Measurements from ENCODE around the gene DDTL. TPM values are rescaled to one million over a fixed set of nuclear protein-coding genes. Genes with fewer than 3 reads are reported as not detected.

The DDTL gene
- polyA plus RNA-seq, 3 donors, result 0.25 to 0.41 TPM; not detected in 1

DNA sequence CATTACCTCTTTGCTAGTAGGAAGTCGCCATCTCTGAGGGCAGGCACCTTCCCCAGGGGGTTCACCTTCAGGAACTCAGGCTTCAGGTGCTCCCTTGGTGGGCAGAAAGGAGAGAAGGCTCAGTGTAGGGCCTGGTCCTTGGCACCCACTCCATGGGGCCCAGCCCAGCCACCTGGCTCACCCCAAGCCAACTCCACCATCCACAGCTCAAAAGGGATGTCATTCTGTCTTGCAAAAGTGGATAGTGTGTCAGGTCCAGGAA, 41.3 kb downstream of the DDTL start:
- H3K4me3 Mint-ChIP-seq, result no peak overlapping the region
- peaks cover 0 to 3% (median 1%) of the 10 kb centered on the region in 3 donors for H3K27me3 Mint-ChIP-seq (ENCODE audit: low read depth in 3 of 3)
- TF ChIP-seq, protein P1, sequence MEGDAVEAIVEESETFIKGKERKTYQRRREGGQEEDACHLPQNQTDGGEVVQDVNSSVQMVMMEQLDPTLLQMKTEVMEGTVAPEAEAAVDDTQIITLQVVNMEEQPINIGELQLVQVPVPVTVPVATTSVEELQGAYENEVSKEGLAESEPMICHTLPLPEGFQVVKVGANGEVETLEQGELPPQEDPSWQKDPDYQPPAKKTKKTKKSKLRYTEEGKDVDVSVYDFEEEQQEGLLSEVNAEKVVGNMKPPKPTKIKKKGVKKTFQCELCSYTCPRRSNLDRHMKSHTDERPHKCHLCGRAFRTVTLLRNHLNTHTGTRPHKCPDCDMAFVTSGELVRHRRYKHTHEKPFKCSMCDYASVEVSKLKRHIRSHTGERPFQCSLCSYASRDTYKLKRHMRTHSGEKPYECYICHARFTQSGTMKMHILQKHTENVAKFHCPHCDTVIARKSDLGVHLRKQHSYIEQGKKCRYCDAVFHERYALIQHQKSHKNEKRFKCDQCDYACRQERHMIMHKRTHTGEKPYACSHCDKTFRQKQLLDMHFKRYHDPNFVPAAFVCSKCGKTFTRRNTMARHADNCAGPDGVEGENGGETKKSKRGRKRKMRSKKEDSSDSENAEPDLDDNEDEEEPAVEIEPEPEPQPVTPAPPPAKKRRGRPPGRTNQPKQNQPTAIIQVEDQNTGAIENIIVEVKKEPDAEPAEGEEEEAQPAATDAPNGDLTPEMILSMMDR (IDR thresholded peaks at IDR 0.05), result no peak
- Histone ChIP-seq H3K79me2 (ENCODE audit: insufficient read depth, low read length) (peaks cover 18% of the 10 kb centered on the region), H3K4me2 (replicated peaks; ENCODE audit: extremely low read depth, low read length, poor library complexity, severe bottlenecking) (no peak overlapping the region), H3K36me3 (replicated peaks in 1 of 2; ENCODE audit: control insufficient read depth in 1 of 2, insufficient read depth in 2 of 2, low read length in 2 of 2) (no peaks in the 10 kb centered on the region), H3K9me3 (replicated peaks in 1 of 2; ENCODE audit: control insufficient read depth in 1 of 2, insufficient read depth in 1 of 2, low read length in 2 of 2) (no peaks in the 10 kb centered on the region), H3K27ac (ENCODE audit: low read depth in 1 of 2, low read length in 2 of 2) (no peak overlapping the region), H3K4me1 (ENCODE audit: control insufficient read depth in 1 of 2, insufficient read depth in 2 of 2, low read length in 2 of 2) (peaks cover 11 to 12% of the 10 kb centered on the region in 2 donors), H2AFZ (ENCODE audit: insufficient read depth, low read depth, low read length, poor library complexity, severe bottlenecking) (no peak overlapping the region), H3K4me3 (replicated peaks in 1 of 3; ENCODE audit: low read depth in 2 of 3, low read length in 3 of 3) (no peak overlapping the region), H3K27me3 (ENCODE audit: control insufficient read depth in 2 of 2, insufficient read depth in 2 of 2, low read length in 2 of 2) (no peaks in the 10 kb centered on the region), H4K20me1 (ENCODE audit: insufficient read depth, low read length) (no peaks in the 10 kb centered on the region), H3K9ac (ENCODE audit: insufficient read depth, low read length, poor library complexity, severe bottlenecking) (no peak overlapping the region)
- no peak for DNase-seq
- H3K9me3 Mint-ChIP-seq, result peaks cover 0 to 3% (median 0%) of the 10 kb centered on the region in 7 donors
- intact Hi-C loops (cut with micrococcal nuclease), result loop anchor here in 1 of 2 donors (5.0 kb wide), 1 partner anchor 71 kb away; no protein-coding TSS in a partner anchor
- 100% methylated on average over 1 of the region's 1 CpG for WGBS (ENCODE audit: insufficient coverage)
- no peaks in the 10 kb centered on the region for H3K36me3 Mint-ChIP-seq
- H3K4me1 Mint-ChIP-seq, result peaks cover 14% of the 10 kb centered on the region
- no peak overlapping the region for H3K27ac Mint-ChIP-seq

DNA sequence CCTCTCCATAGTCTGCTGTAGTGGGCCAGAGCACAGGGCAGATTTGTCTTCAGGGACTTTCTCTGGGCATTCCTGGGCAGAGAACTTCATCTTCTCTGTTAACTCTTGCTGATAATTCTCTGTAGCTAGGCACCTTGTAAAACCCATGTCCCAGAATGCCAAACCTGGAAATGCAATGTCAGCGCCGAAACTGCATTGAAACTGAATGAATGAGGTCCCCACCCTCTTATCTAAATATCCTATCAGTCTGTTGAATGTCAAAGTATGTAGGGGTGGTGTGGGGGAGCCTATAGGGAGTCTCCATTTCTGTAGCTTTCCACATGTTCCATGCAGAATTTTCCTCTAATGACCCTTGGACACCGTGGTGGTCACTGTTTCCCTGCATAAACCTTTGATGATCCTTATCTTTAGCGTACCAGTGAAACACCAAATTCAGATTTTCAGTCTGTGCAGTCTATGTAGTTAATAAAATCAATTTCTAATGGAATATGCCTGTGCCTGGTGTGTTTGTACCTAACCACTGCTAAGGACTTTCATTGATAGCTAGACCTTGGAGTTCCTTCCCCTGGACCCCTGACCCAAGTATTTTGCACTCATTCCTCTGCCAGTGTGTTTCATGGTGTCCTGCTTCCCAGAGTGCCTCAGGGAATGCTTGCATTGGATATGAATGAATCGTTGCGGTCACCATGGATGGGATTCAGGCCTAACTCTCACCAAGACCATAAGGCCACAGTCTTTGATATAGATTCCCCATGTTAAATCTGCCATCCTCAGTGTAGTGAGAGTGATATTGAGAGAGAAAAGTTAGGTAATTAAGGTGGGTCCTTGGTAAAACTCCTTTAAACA, 41.9 kb downstream of the DDTL start:
- no peak overlapping the region for H3K27ac Mint-ChIP-seq
- intact Hi-C loops (cut with micrococcal nuclease), result loop anchor here in 1 of 2 donors (5.0 kb wide), 1 partner anchor 71 kb away; no protein-coding TSS in a partner anchor

More for the DNA sequence above, 41.9 kb downstream of the DDTL start:
- Histone ChIP-seq H3K9me3 (replicated peaks in 1 of 2; ENCODE audit: control insufficient read depth in 1 of 2, insufficient read depth in 1 of 2, low read length in 2 of 2) (no peaks in the 10 kb centered on the region), H3K9ac (ENCODE audit: insufficient read depth, low read length, poor library complexity, severe bottlenecking) (no peak overlapping the region), H3K4me1 (ENCODE audit: control insufficient read depth in 1 of 2, insufficient read depth in 2 of 2, low read length in 2 of 2) (peaks cover 11 to 12% of the 10 kb centered on the region in 2 donors), H2AFZ (ENCODE audit: insufficient read depth, low read depth, low read length, poor library complexity, severe bottlenecking) (no peak overlapping the region), H3K4me2 (replicated peaks; ENCODE audit: extremely low read depth, low read length, poor library complexity, severe bottlenecking) (no peak overlapping the region), H3K36me3 (replicated peaks in 1 of 2; ENCODE audit: control insufficient read depth in 1 of 2, insufficient read depth in 2 of 2, low read length in 2 of 2) (no peaks in the 10 kb centered on the region), H4K20me1 (ENCODE audit: insufficient read depth, low read length) (no peaks in the 10 kb centered on the region), H3K4me3 (replicated peaks in 1 of 3; ENCODE audit: low read depth in 2 of 3, low read length in 3 of 3) (no peak overlapping the region), H3K27me3 (ENCODE audit: control insufficient read depth in 2 of 2, insufficient read depth in 2 of 2, low read length in 2 of 2) (no peaks in the 10 kb centered on the region), H3K79me2 (ENCODE audit: insufficient read depth, low read length) (peaks cover 23% of the 10 kb centered on the region), H3K27ac (ENCODE audit: low read depth in 1 of 2, low read length in 2 of 2) (no peak overlapping the region)
- Mint-ChIP-seq H3K27me3 (ENCODE audit: low read depth in 3 of 3) (peaks cover 0 to 1% (median under 1%) of the 10 kb centered on the region in 3 donors), H3K4me3 (no peak overlapping the region), H3K36me3 (no peaks in the 10 kb centered on the region), H3K9me3 (peaks cover 0 to 3% (median 0%) of the 10 kb centered on the region in 7 donors), H3K4me1 (peaks cover 14% of the 10 kb centered on the region)
- WGBS (ENCODE audit: insufficient coverage), result 100% methylated on average over 2 of the region's 6 CpGs
- DNase-seq, result no peak
- TF ChIP-seq, protein P1 (IDR thresholded peaks at IDR 0.05), result no peak

Measured in CD14-positive monocyte (primary cell).